Uterus (tissue), 2 donors: ENCODE measurements around the gene PPM1A.

ENCODE experiments used
- CTCF ChIP-seq, 4 experiments: fragments of 200-600 bp in 2 of 4; fragments of 450-650 bp in 2 of 4; sonication (generic) in 2 of 4; IDR thresholded peaks; one replicate each; pipeline ENCODE4 v1.5.1; 2016 to 2019; ENCODE audit warnings: antibody characterized with exemption in 4 of 4, mild to moderate bottlenecking in 2 of 4, moderate library complexity in 1 of 4
- POLR2A ChIP-seq, 2 donors: fragments of 450-650 bp; IDR thresholded peaks; one replicate each; pipeline ENCODE4 v1.6.1; 2016; ENCODE audit warnings: antibody characterized with exemption in 2 of 2, mild to moderate bottlenecking in 1 of 2, moderate library complexity in 1 of 2

GRCh38 chr14:60324837-60325236 is 75.8 kb downstream of the PPM1A start:
- TF ChIP-seq CTCF (IDR thresholded peaks at IDR 0.05) = no peak
- no peak for TF ChIP-seq POLR2A (IDR thresholded peaks at IDR 0.05)
